ENCODE data around the gene SCYGR4. TPM values are rescaled to one million over a fixed set of nuclear protein-coding genes. Genes with fewer than 3 reads are reported as not detected.

The SCYGR4 gene
- not detected in 2 replicates for total RNA-seq

GRCh38 chr2:227617316-227618230 lies at the start of gene SCYGR4:
TSS of gene SCYGR4 (plus strand) at chr2:227617498. CDS start at chr2:227617498, 0 bp downstream.

GRCh38 chr2:227598835-227599503 lies 18.3 kb upstream of the SCYGR4 start, which contains the start of gene SCYGR2:
TSS of gene SCYGR2 (plus strand) at chr2:227598893. CDS start at chr2:227598893, 0 bp downstream.

GRCh38 chr2:227614740-227615139 lies 2.6 kb upstream of the SCYGR4 start, which contains the start of gene SCYGR3:
TSS of gene SCYGR3 (minus strand) at chr2:227614840. CDS start at chr2:227614840, 0 bp downstream.

GRCh38 chr2:227666631-227667170 lies 49.4 kb downstream of the SCYGR4 start, which contains the start of gene SCYGR5:
TSS of gene SCYGR5 (plus strand) at chr2:227666804. CDS start at chr2:227666804, 0 bp downstream.

Other genes starting within 250 kb of the SCYGR4 start
- not detected in 2 replicates for gene TM4SF20, start 238.2 kb upstream of the SCYGR4 start, total RNA-seq
- gene SCYGR1, start 229.5 kb upstream of the SCYGR4 start, total RNA-seq = not detected in 2 replicates
- gene AGFG1, start 145.3 kb upstream of the SCYGR4 start, total RNA-seq = 79.9 and 83.4 TPM in 2 replicates
- not detected in 2 replicates for gene SCYGR2, start 18.6 kb upstream of the SCYGR4 start, total RNA-seq
- gene SCYGR3, start 2.7 kb upstream of the SCYGR4 start, total RNA-seq = not detected in 2 replicates
- gene SCYGR5, start 49.3 kb downstream of the SCYGR4 start, total RNA-seq = not detected in 2 replicates
- gene SLC19A3, start 100.5 kb downstream of the SCYGR4 start, total RNA-seq = 2.2 and 2.6 TPM in 2 replicates
- not detected in 2 replicates for gene SCYGR6, start 107.3 kb downstream of the SCYGR4 start, total RNA-seq
- gene SCYGR7, start 110.8 kb downstream of the SCYGR4 start, total RNA-seq = not detected in 2 replicates
- not detected in 2 replicates for gene SCYGR8, start 128.4 kb downstream of the SCYGR4 start, total RNA-seq
- 0.54 and 0.65 TPM in 2 replicates for gene CCL20, start 196.3 kb downstream of the SCYGR4 start, total RNA-seq